ENCODE measurements around the gene XPOT.

GRCh38 chr12:64497484-64497883 lies 93.3 kb downstream of the XPOT start:
- TF ChIP-seq CTCF (IDR thresholded peaks at IDR 0.05) (no peak), POLR2A (IDR thresholded peaks at IDR 0.05) (no peak), POLR2AphosphoS5 (IDR thresholded peaks at IDR 0.05) (no peak)
